GM10248 (cell line): ENCODE results near the gene LIPN.

Experiments used
- CTCF ChIA-PET: fragments of 300-600 bp; sonication (Branson Sonifier 250); formaldehyde crosslinking; extraction: SDS; loops from one replicate; lab custom pipeline; 2021; ENCODE audit warnings: antibody characterized with exemption; lab: Yijun Ruan, JAX
- POLR2A ChIA-PET: fragments of 350-650 bp; sonication (Branson Sonifier 250); formaldehyde crosslinking; extraction: SDS; loops from one replicate; lab custom pipeline; 2020; ENCODE audit warnings: antibody characterized with exemption; lab: Yijun Ruan, JAX
- DNase-seq: peaks from one replicate; pipeline ENCODE4 v3.0.0; 2012; ENCODE audit errors: extremely low spot score
- CTCF ChIP-seq: IDR thresholded peaks from 2 replicates; pipeline ENCODE4 v1.5.1; 2012; ENCODE audit warnings: mild to moderate bottlenecking, low read depth; ENCODE audit errors: extremely low read depth, missing control alignments, control extremely low read depth

The LIPN gene

GRCh38 chr10:88765816-88766215, 6.0 kb downstream of the LIPN start:
- TF ChIP-seq CTCF = no peak
- ChIA-PET POLR2A (no interaction called here), CTCF (interaction anchor here (1.2 kb wide), 1 partner anchor 13 kb away, joined by 3 read pairs; no protein-coding TSS in a partner anchor)
- no peak for DNase-seq

GRCh38 chr10:88769384-88769783, 9.6 kb downstream of the LIPN start:
- DNase-seq = no peak
- no peak for TF ChIP-seq CTCF
- ChIA-PET CTCF (interaction anchor here (0.8 to 1.9 kb wide), 4 partner anchors 18 to 41 kb away, joined by 3 to 6 read pairs (median 4); no protein-coding TSS in a partner anchor), POLR2A (no interaction called here)

- TF ChIP-seq CTCF = no peak
- no peak for DNase-seq
- POLR2A ChIA-PET = interaction anchor here (0.5 kb wide), 1 partner anchor 920 kb away, joined by 4 read pairs; the partner anchor contains the start of gene KIF20B
- CTCF ChIA-PET = no interaction called here
Measured at GRCh38 chr10:88781206-88781605, 21.4 kb downstream of the LIPN start.

GRCh38 chr10:88782222-88782621, 22.4 kb downstream of the LIPN start:
- CTCF ChIA-PET = no interaction called here
- DNase-seq = no peak
- TF ChIP-seq CTCF = no peak
- POLR2A ChIA-PET = no interaction called here

GRCh38 chr10:88783724-88784123, 23.9 kb downstream of the LIPN start:
- ChIA-PET POLR2A (no interaction called here), CTCF (no interaction called here)
- TF ChIP-seq CTCF = no peak
- DNase-seq = no peak

- ChIA-PET CTCF (no interaction called here), POLR2A (no interaction called here)
Measured at GRCh38 chr10:88786032-88786770, 26.4 kb downstream of the LIPN start.

More at GRCh38 chr10:88786032-88786770, 26.4 kb downstream of the LIPN start:
- no peak for TF ChIP-seq CTCF
- no peak for DNase-seq
